SK-N-SH (cell line): ENCODE measurements around the gene EPHA3.

Experiments
- CTCF ChIP-seq: fragments of 200-600 bp; sonication (generic); IDR thresholded peaks from 2 replicates; pipeline ENCODE4 v1.6.1; 2017; ENCODE audit warnings: antibody characterized with exemption, mild to moderate bottlenecking, moderate library complexity
- MAX ChIP-seq: IDR thresholded peaks from 2 replicates; pipeline ENCODE4 v1.4.0; 2012; ENCODE audit warnings: low read depth
- SMC3 ChIP-seq: IDR thresholded peaks from 2 replicates; pipeline ENCODE4 v1.6.1; 2012; ENCODE audit warnings: low read depth, low read length, improper control_type of control experiment
- USF1 ChIP-seq: IDR thresholded peaks from 2 replicates; pipeline ENCODE4 v1.4.0; 2012; ENCODE audit warnings: low read depth, borderline replicate concordance
- USF2 ChIP-seq: fragments of 150-350 bp; IDR thresholded peaks from 2 replicates; pipeline ENCODE4 v1.6.1; 2017; ENCODE audit warnings: antibody characterized with exemption, low read length, low read depth, borderline replicate concordance

- TF ChIP-seq USF2 (no peak), CTCF (no peak), MAX (no peak), SMC3 (no peak), USF1 (no peak)
Observed at GRCh38 chr3:89419647-89420241, 312.3 kb downstream of the EPHA3 start.
